Caki2 (cell line): ENCODE measurements around the gene PSMG4. TPM values are rescaled to one million over a fixed set of nuclear protein-coding genes. Genes with fewer than 3 reads are reported as not detected.

ENCODE experiments used
- DNase-seq: peaks from one replicate; pipeline ENCODE4 v3.0.0-alpha.2; 2015; ENCODE audit warnings: low read depth
- in situ Hi-C: cut with HindIII; loops from 2 replicates; pipeline ENCODE4 v1.10.0; 2016; ENCODE audit warnings: low sequenced_read_pairs, low pct_unique_long_range_greater_than_20kb, mixed read lengths
- total RNA-seq: library from RNA; depleted of rRNA; stranded (reverse); fragments of >200 nt; shearing (Covaris generic); gene quantifications from 2 replicates; pipeline ENCODE4 v1.2.3, GENCODE V29; 2014; ENCODE audit warnings: low replicate concordance

The PSMG4 gene
- total RNA-seq, 1 experiment from 2014 or later = 74.5 TPM

GRCh38 chr6:3294396-3294795 lies 35.6 kb downstream of the PSMG4 start:
- no peak for DNase-seq
- in situ Hi-C loops = no loop called here

DNA sequence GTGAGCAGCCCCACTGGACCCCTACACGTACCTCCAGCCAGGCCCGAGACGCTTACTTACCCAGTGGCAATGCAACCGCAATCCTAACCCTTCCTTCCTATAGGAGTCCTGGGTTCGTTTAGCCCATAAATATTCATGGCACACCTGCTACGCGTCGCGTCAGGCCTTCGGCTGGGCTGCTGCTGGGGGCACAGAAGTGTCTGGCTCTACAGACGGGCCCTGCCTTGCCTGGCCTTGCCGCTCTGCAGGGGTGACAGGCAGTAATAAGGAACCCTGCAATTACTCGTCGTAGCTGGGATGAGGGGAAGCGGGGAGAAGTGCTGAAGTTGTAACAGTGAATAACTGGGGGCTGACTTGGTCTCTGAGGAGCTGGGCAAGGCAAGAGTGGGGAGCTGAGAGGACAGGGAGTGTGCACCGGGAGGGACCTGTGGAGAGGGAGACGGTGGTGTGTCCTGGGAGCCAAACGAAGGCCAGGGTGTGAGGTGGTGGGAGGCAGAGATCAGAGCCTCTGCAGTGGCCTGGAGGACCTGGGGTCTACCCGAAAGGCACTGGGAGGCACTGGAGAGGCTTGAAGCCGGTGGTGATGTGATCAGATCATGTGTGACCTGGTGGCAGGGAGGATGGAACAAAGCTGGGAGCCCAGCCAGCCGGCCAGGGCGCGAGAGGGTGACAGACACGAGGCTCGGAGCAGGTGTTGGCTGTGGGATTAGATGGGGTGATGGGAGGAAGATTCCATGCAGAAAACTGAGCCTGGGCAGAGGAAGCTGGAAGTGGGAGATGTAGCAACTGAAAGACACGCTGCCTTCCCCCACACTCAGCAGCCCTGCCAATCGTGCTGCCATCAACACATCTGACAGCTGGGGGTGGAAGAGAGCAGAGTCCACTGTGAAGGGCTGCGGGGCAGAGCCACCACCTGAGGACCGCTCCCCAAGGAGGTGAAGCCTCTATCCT lies 36.4 kb downstream of the PSMG4 start:
- DNase-seq = no peak
- in situ Hi-C loops = no loop called here

- DNase-seq = no peak
- in situ Hi-C loops = no loop called here
These were observed 37.3 kb downstream of the PSMG4 start for GRCh38 chr6:3296078-3296477.

DNA sequence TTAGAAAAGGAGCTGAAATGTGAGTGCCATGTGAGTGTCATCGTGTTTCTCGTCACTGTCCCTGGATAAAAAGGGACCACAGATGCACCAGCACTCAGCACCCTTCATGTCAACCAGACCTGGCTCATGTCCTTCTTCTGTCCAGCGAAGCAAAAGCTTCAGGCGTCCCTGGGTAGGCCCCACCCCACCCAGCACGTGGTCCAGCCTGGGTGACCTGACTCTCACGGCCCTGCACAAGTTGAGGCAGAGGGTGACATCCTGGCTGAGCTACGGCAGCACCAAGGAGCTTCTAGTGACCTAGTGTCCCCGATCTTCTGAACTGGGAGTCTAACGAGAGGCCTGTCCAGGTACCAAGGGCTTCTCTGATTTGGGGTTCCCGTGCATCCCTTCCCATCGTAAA lies 37.8 kb downstream of the PSMG4 start:
- DNase-seq = no peak
- in situ Hi-C loops = no loop called here

- no peak for DNase-seq
- in situ Hi-C loops = no loop called here
These were observed 38.3 kb downstream of the PSMG4 start for GRCh38 chr6:3297006-3297405.

DNA sequence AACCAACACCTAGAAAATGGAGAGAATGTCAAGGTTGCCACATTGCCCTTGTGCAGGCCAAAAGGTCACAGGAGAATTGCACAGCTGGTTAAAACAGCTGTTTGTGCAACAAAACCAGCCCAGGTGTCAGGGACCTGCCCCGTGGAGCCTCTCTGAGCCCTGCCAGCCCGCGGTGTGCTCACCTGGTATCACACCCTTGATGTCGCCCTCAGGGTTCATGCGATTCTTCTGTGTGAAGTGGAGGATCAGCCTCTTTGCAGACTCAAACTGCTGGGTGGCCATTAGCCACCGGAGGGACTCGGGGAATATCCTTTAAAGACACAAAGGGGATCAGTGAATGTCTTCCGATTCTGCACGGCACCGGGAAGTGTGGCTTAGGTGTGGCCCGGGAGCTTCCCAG lies 39.2 kb downstream of the PSMG4 start:
- in situ Hi-C loops = no loop called here
- DNase-seq = no peak

- in situ Hi-C loops = no loop called here
- DNase-seq = no peak
These were observed 40.5 kb downstream of the PSMG4 start for GRCh38 chr6:3299221-3299620.

DNA sequence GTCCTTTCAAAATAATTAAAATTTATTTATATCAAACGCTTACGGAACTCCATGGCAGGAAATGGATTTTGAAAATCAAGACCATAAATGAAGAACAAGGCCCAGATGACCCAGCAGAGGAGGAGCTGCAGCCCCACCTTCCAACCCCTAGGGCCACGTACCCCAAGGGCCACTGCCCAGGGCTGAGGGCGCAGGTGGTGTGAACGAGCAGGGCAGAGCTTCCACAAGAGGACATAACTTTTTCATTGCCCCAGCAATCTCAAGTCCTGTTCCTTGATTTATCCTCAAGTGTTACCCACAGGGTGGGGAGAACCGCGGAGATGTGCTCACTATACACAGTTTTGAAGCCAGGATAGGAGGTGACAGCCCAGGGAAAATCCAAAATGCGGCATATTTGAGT lies 42.8 kb downstream of the PSMG4 start:
- DNase-seq = no peak
- in situ Hi-C loops = no loop called here

GRCh38 chr6:3303795-3304411 lies 45.2 kb downstream of the PSMG4 start:
- no peak for DNase-seq
- in situ Hi-C loops = no loop called here

- no peak for DNase-seq
- in situ Hi-C loops = no loop called here
These were observed 45.9 kb downstream of the PSMG4 start for GRCh38 chr6:3304500-3305215.

DNA sequence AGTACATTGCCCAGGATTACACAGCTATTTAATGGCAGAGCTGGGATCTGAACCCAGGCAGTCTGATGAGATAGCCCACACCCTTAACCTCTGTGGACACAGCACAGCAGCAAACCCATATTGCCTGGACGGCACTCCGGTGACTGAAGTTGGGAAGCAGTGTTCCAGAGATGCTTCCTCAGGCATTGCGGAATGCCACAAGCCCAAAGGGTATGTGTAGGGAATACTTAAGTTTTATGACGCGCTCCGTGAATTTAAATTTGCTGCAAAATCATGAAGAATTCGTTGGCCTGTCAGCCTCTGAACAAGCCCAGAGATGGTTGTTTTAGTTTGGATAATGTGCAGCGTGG lies 46.4 kb downstream of the PSMG4 start:
- in situ Hi-C loops = no loop called here

DNA sequence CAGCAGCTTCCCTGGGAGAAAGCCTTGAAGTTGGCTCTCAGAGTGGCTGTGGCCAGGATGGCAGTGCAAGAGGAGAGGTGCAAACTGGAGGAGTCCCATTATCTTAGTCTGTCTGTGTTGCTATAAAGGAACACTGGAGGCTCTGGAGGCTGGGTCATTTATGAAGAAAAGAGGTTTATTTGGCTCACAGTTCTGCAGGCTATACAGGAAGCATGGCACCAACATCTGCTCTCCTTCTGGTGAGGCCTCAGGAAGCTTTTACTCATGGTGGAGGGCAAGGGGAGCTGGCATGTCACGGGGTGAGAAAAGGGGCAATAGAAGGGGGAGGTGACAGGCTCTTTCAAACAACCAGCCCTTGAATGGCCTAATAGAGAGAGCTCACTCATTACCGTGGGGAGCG lies 47.1 kb downstream of the PSMG4 start:
- in situ Hi-C loops = no loop called here
- no peak for DNase-seq

More for the DNA sequence above, 46.4 kb downstream of the PSMG4 start:
- no peak for DNase-seq

DNA sequence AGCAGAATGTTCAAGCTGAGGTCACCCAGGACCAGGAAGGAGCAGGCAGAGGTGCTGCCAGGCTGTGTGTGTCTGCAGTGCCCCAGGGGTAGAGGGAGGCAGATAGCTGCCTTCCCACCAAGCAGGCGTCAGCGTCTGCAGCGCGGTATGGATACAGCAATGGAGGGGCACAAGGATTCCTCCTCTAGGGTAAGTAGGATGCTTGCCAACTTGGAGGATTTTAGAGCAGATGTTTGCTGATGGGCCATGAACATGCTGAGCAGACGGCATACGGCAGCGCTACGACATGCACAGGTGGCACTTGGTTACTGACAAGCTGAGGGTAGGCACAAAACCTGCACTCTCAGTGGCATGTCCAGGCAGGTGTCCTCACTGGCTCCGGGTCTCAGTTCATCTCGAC lies 48.1 kb downstream of the PSMG4 start:
- no peak for DNase-seq
- in situ Hi-C loops = no loop called here

- in situ Hi-C loops = no loop called here
- DNase-seq = no peak
These were observed 48.7 kb downstream of the PSMG4 start for GRCh38 chr6:3307436-3307835.

- no peak for DNase-seq
- in situ Hi-C loops = no loop called here
These were observed 49.4 kb downstream of the PSMG4 start for GRCh38 chr6:3308106-3308505.

GRCh38 chr6:3309391-3310050 lies 50.8 kb downstream of the PSMG4 start:
- in situ Hi-C loops = no loop called here
- DNase-seq = no peak

GRCh38 chr6:3310051-3310448 lies 51.3 kb downstream of the PSMG4 start:
- DNase-seq = no peak
- in situ Hi-C loops = no loop called here

GRCh38 chr6:3310703-3311102 lies 52.0 kb downstream of the PSMG4 start:
- DNase-seq = no peak

DNA sequence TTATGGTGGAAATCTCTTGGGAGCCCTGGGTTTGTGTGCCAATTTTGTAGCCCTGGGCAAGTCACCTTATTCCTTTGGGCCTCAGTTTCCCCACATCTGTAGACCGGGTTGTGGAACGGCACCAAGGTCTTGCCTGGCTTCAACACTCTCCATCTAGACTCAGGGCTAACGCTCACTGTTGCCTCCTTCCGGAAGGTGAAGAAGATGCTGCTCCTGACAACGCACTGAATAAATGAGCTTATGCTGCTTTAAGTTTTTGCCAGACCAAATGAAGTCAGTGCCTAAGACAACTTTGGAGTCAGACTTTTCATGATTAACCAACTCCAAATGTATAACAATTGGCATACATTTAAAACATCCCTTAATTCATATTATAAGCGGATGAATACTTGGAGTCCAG lies 53.1 kb downstream of the PSMG4 start:
- in situ Hi-C loops = no loop called here

More at GRCh38 chr6:3310703-3311102, 52.0 kb downstream of the PSMG4 start:
- in situ Hi-C loops = no loop called here

More for the DNA sequence above, 53.1 kb downstream of the PSMG4 start:
- DNase-seq = no peak
